ENCODE results near the gene RAB41.

GRCh38 chrX:70289168-70289792, 7.3 kb downstream of the RAB41 start:
- no peak for TF ChIP-seq FOXP2 (optimal IDR thresholded peaks at IDR 0.05; ENCODE audit: borderline replicate concordance, extremely low read depth, extremely low read length, insufficient read depth)
- no peak for TF ChIP-seq SIN3A (IDR thresholded peaks at IDR 0.05; ENCODE audit: borderline replicate concordance, insufficient read depth, low read length)
- no peak for TF ChIP-seq TAF1 (IDR thresholded peaks at IDR 0.05; ENCODE audit: borderline replicate concordance, insufficient read depth, low read length)
- no peak for TF ChIP-seq POLR2AphosphoS5 (IDR thresholded peaks at IDR 0.05; ENCODE audit: low read depth, low read length)
- no peak for TF ChIP-seq REST (IDR thresholded peaks at IDR 0.05; ENCODE audit: insufficient read depth in 1 of 2, low read depth in 2 of 2, low read length in 2 of 2)
